ENCODE measurements around the gene SLC2A5.

Gene SLC2A5

GRCh38 chr1:9088807-9089206, 19.4 kb upstream of the SLC2A5 start:
- no peak for DNase-seq (ENCODE audit: low read depth, low spot score)

- DNase-seq (ENCODE audit: low read depth, low spot score): no peak
These were observed 18.1 kb upstream of the SLC2A5 start for GRCh38 chr1:9087411-9088125.

- no peak for DNase-seq (ENCODE audit: low read depth, low spot score)
These were observed 17.4 kb upstream of the SLC2A5 start for GRCh38 chr1:9086796-9087195.

GRCh38 chr1:9086045-9086444, 16.6 kb upstream of the SLC2A5 start:
- no peak for DNase-seq (ENCODE audit: low read depth, low spot score)

GRCh38 chr1:9085306-9085940, 16.0 kb upstream of the SLC2A5 start:
- DNase-seq (ENCODE audit: low read depth, low spot score): no peak

- DNase-seq (ENCODE audit: low read depth, low spot score): no peak
These were observed 15.5 kb upstream of the SLC2A5 start for GRCh38 chr1:9084906-9085305.

- no peak for DNase-seq (ENCODE audit: low read depth, low spot score)
These were observed 12.0 kb upstream of the SLC2A5 start for GRCh38 chr1:9081473-9081872.

- DNase-seq (ENCODE audit: low read depth, low spot score): no peak
These were observed 11.4 kb upstream of the SLC2A5 start for GRCh38 chr1:9080705-9081291.

- no peak for DNase-seq (ENCODE audit: low read depth, low spot score)
These were observed 10.7 kb upstream of the SLC2A5 start for GRCh38 chr1:9079988-9080704.

- no peak for DNase-seq (ENCODE audit: low read depth, low spot score)
These were observed 9.5 kb upstream of the SLC2A5 start for GRCh38 chr1:9078752-9079500.

- DNase-seq (ENCODE audit: low read depth, low spot score): no peak
These were observed 8.7 kb upstream of the SLC2A5 start for GRCh38 chr1:9078015-9078751.

GRCh38 chr1:9075022-9075421, 5.6 kb upstream of the SLC2A5 start:
- DNase-seq (ENCODE audit: low read depth, low spot score): no peak

GRCh38 chr1:9073143-9073542, 3.7 kb upstream of the SLC2A5 start:
- DNase-seq (ENCODE audit: low read depth, low spot score): no peak

GRCh38 chr1:9071554-9072235, 2.3 kb upstream of the SLC2A5 start:
- DNase-seq (ENCODE audit: low read depth, low spot score): no peak

- no peak for DNase-seq (ENCODE audit: low read depth, low spot score)
These were observed 1.1 kb upstream of the SLC2A5 start for GRCh38 chr1:9070486-9070885.

- DNase-seq (ENCODE audit: low read depth, low spot score): no peak
These were observed 482 bp downstream of the SLC2A5 start for GRCh38 chr1:9068981-9069325.

GRCh38 chr1:9066945-9067807, 2.3 kb downstream of the SLC2A5 start:
- DNase-seq (ENCODE audit: low read depth, low spot score): no peak

GRCh38 chr1:9065213-9065751, 4.2 kb downstream of the SLC2A5 start:
- DNase-seq (ENCODE audit: low read depth, low spot score): no peak

- DNase-seq (ENCODE audit: low read depth, low spot score): no peak
These were observed 6.6 kb downstream of the SLC2A5 start for GRCh38 chr1:9062846-9063245.
